Embryonic facial prominence (tissue), 1 donor: ENCODE measurements around the gene NR2C1.

Experiments
- DNase-seq: peaks from one replicate; pipeline ENCODE4 v3.0.0-alpha.2; 2016; ENCODE audit errors: extremely low spot score

Gene NR2C1

DNA sequence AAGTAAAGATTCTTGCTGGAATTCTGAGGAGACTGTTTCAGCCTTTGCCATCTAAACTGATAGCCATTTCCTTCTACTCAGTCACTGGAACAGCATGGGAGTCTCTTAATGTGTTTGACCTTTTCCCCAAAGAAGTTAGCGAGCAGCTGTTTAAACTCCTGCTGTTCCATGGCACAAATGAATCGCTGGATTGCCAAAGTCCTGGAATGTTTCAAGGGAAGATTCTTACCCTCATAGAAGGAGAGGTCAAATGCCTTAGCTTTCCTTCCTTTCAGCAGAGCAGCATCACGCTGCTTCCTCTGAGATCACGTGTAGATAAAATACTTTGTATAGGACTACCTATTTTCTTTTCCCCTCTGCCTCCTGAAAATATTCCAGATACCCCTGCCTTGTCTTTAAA lies 10.5 kb upstream of the NR2C1 start:
- DNase-seq: no peak

DNA sequence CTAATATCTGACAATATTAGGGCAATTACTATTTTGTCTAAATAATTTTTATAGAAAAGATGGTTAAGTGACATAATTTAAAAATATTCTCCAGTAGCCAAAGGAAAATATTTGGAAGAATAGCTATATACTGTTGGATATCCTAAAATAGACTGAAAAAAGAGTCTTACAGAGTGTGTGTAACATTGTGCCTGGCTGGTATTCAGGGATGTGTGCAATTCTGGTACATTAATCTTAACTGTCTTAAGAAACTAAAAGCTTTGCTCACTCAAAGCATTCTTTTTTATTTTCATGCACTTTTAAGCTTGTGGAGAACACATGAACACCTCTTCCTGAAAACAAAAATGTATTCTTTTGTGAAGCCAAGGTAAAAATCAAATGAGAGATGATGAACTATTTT lies 10.1 kb upstream of the NR2C1 start:
- no peak for DNase-seq

GRCh38 chr12:95077341-95077740 lies 3.9 kb upstream of the NR2C1 start:
- no peak for DNase-seq

GRCh38 chr12:95074766-95075165 lies 1.3 kb upstream of the NR2C1 start:
- DNase-seq: no peak

DNA sequence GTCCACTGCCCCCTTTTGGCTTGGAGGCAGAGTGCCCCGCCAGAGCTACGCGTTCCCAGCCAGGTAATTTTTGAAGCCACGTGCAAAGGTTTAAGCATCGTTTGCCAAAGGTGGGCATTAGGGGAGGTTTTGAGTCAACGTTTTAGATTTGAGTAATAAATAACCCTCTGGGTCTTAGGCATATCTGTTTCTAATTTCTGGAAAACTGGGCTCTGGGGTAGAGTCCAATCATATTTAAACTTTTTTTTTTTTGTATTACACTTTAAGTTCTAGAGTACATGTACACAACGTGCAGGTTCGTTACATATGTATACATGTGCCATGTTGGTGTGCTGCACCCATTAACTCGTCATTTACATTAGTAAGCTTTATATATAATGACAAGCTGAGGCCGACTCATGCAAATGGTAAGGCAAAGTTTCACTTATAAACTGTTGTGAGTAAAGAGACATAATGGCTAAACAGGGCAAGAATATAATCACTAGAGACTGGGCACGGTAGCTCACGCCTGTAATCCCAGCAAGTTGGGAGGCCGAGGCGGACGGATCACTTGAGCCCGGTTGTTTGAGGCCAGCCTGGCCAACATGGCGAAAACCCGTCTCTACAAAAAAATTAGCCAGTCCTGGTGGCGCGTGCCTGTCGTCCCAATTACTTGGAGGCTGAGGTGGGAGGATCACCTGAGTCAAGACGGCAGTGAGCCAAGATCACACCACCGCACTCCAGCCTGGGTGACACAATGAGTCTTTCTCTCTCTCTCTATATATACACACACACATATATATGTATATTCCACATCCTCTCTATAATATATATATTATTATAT lies 491 bp upstream of the NR2C1 start:
- no peak for DNase-seq

GRCh38 chr12:95070378-95070777 lies 3.0 kb downstream of the NR2C1 start:
- DNase-seq: no peak

GRCh38 chr12:95066091-95066855 lies 7.1 kb downstream of the NR2C1 start:
- no peak for DNase-seq

- DNase-seq: no peak
These were observed 12.5 kb downstream of the NR2C1 start for GRCh38 chr12:95060951-95061350.

DNA sequence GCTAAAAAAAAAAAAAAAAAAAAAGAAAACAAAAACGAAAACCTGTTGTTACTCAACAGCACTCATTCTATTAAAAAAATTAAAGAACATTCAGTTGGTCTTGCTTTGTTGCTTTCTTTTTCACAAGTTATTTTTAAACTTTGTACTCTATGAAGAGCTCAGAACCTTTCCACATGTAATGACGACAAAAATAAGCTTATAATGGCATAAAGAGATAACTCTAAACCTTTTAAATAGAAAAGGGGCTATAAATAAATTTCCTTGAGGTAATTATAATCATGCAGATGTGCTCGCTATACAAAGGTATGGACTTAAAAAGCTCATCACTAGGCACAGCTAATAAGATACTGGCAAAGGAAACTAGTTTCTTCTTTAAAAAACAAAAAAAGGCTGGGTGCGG lies 13.4 kb downstream of the NR2C1 start:
- DNase-seq: no peak

GRCh38 chr12:95057424-95057823 lies 16.0 kb downstream of the NR2C1 start:
- no peak for DNase-seq

DNA sequence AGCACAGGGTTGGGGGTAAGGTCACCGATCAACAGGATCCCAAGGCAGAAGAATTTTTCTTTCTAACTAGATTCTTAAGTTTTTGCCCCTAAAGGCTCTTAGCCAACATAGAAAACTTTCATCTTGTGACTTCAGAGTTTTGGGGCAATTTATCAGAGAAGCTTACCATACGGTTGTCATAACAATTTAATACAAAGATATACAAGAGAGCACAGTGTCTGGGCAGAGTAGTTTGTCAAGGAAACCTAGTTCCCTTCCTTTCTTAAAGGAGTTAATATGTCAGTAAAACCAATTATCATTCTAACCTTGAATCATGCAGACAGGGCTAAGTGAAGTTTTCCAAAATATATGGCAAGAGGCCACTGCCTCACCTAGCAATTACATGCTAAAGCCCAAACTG lies 18.4 kb downstream of the NR2C1 start:
- DNase-seq: no peak

GRCh38 chr12:95054206-95054605 lies 19.2 kb downstream of the NR2C1 start:
- DNase-seq: no peak

DNA sequence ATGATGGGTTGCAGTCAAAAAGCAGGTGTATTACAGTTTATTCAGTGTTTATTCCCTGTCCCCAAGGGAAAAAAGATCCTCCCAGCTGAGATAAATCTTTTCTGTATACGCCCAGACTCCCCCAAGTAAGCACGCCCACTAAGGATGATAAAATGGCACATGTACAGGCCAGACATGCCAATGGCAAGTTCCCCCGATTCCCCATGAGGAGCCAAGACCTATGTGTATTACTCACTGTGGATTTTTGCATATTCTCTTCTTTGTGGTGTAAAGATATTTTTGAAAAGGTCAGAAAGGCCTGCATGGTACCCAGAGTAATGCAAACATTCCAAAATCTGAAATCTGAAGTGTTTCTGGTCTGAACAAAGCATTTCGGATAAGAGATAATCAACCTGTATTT lies 22.2 kb downstream of the NR2C1 start:
- DNase-seq: no peak

- DNase-seq: no peak
These were observed 35.5 kb downstream of the NR2C1 start for GRCh38 chr12:95037906-95038305.

GRCh38 chr12:95034750-95035149 lies 38.7 kb downstream of the NR2C1 start:
- no peak for DNase-seq

DNA sequence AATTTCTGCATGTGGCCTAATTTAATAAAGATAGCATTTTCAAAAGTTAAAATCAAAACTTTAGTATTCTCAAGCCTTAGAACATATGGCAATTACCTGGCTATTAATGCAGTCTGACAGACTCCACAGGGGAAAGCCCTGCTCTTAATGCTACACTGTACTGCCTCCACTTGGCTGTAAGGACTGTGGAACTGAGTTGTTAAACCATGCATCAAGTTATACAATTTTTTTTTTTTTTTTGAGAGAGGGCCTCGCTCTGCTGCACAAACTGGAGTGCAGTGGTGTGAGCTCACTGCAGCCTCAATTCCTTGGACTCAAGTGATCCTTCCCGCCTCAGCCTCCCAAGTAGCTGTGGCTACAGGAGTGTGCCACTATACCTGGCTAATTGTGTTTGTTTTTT lies 50.9 kb downstream of the NR2C1 start:
- no peak for DNase-seq

- DNase-seq: no peak
These were observed 55.9 kb downstream of the NR2C1 start for GRCh38 chr12:95017482-95017881.

- DNase-seq: no peak
These were observed 57.3 kb downstream of the NR2C1 start for GRCh38 chr12:95016120-95016519.

GRCh38 chr12:95014554-95014953 lies 58.9 kb downstream of the NR2C1 start:
- DNase-seq: no peak

DNA sequence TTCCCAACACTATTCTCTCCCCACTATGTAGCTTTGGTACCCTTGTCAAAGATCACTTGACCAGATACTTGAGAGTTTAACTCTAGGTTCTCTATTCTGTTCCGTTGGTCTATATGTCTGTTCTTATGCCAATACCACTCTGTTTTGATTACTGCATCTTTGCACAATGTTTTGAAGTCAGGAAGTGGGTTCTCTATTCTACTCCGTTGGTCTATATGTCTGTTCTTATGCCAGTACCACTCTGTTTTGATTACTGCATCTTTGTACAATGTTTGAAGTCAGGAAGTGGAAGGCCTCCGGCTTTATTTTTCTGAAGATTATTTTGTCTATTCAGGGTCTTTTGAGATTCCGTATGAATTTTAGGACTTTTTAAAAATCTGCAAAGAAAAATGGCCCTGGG lies 67.2 kb downstream of the NR2C1 start:
- no peak for DNase-seq

DNA sequence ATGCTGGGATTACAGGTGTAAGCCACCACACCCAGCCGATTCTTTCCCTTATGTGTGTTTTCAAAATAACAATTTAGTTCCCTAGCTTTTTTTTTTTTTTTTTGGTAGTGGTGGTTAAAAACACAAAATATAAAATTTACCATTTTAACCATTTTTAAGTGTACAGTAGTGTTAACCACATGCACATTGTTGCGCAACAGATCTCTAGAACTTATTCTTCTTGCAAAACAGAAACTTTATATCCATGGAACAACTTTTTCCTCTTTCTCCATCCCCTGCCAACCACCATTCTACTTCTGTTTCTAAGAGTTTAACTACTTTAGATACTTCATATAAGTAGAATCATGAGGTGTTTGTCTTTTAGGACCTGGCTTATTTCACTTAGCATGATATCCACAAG lies 68.8 kb downstream of the NR2C1 start:
- DNase-seq: no peak

DNA sequence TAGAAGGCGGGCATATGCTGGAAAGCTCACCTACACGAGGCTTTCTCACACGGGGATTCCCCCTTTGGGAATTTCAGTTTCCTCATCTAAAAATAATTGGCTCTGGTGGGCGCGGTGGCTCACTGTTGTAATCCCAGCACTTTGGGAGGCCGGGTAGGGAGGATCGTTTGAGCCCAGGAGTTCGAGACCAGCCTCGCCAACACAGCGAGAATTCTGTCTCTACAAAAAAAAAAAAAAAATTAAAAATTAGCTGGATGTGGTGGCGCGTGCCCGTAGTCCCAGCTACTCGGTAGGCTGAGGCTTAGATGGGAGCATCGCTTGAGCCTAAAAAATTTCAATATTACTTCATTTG lies 69.5 kb downstream of the NR2C1 start:
- DNase-seq: no peak

GRCh38 chr12:95003213-95003920 lies 70.1 kb downstream of the NR2C1 start, which contains the start of gene NDUFA12:
Gene NDUFA12 (minus strand): TSS chr12:95003697. CDS start chr12:95003680, 17 bp downstream.
- peak; percentile 96 for DNase-seq
